GM13976 (cell line): ENCODE measurements around the gene PLOD2.

ENCODE experiments used
- DNase-seq: peaks from one replicate; pipeline ENCODE4 v3.0.0; 2012; ENCODE audit warnings: low spot score
- in situ Hi-C: fragments of 300-500 bp; cut with MboI; formaldehyde crosslinking; loops from one replicate; pipeline ENCODE4 v1.12.0; 2022; ENCODE audit warnings: low sequenced_read_pairs, mixed read lengths, inconsistent platforms; ENCODE audit not compliant: unreplicated experiment
- TF ChIP-seq, protein P1 (sequence below): IDR thresholded peaks from 2 replicates; pipeline ENCODE4 v1.5.1; 2012; ENCODE audit warnings: borderline replicate concordance, mild to moderate bottlenecking; ENCODE audit not compliant: insufficient read depth; ENCODE audit errors: extremely low read depth, missing control alignments, control extremely low read depth

PLOD2 gene

DNA sequence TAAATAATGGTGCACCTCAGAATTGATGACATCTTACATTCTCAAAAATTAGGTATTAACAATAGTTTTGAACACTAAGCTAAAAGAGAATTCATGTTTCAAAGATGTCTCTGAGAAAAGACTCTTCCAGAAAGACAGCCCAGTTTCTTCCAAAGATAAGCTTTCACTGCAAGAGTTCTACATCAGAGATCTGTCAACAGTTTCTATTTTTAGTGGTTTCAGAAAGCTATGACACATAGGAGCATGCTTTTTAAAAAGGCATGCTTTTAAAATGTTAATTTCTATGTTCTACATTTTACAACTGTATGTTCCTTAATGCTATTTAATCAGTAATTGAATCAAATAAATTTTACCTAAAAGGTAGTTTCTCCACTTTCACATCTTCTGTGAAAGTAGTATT is 88.2 kb downstream of the PLOD2 start:
- in situ Hi-C loops: no loop called here
- TF ChIP-seq, protein P1, sequence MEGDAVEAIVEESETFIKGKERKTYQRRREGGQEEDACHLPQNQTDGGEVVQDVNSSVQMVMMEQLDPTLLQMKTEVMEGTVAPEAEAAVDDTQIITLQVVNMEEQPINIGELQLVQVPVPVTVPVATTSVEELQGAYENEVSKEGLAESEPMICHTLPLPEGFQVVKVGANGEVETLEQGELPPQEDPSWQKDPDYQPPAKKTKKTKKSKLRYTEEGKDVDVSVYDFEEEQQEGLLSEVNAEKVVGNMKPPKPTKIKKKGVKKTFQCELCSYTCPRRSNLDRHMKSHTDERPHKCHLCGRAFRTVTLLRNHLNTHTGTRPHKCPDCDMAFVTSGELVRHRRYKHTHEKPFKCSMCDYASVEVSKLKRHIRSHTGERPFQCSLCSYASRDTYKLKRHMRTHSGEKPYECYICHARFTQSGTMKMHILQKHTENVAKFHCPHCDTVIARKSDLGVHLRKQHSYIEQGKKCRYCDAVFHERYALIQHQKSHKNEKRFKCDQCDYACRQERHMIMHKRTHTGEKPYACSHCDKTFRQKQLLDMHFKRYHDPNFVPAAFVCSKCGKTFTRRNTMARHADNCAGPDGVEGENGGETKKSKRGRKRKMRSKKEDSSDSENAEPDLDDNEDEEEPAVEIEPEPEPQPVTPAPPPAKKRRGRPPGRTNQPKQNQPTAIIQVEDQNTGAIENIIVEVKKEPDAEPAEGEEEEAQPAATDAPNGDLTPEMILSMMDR: no peak
- DNase-seq: no peak

DNA sequence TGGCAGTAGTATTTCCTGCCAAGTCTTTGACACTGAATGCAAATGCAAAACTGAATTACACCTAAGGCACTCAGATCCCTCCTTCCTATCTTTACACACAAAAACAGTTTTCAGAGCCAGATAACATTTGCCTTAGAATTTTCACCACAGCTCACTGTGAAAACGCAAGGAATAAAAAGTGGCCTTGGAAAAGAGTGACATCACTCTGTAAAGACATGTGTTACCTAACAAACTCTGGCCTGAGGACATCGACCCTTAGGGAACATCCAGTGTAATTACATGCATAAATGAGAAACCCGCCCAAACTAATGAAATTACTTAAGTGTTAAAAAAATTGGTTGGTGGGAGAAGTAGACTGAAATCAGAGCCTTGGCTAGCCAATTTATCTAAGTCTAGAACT is 88.9 kb downstream of the PLOD2 start:
- TF ChIP-seq, protein P1: no peak
- in situ Hi-C loops: no loop called here
- no peak for DNase-seq

DNA sequence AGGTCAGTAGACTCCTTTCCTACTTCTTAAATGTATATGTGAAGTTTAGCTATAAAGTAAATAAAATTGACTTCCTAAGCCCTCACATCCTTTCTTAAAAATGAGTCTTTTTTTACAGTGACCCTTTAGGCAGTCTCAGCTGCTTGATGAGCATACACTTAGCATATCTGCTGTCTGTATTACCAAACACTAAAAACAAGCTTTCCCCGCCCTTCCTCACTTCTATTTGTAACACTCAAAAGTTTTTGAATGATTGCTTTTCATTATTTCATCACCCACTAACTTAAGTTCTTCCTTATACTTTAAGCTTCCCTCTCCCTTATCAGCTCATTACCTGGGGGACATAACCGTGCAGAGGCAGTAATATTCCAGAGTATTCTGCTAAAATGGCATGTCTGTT is 89.4 kb downstream of the PLOD2 start:
- in situ Hi-C loops: no loop called here
- no peak for DNase-seq
- TF ChIP-seq, protein P1: no peak

DNA sequence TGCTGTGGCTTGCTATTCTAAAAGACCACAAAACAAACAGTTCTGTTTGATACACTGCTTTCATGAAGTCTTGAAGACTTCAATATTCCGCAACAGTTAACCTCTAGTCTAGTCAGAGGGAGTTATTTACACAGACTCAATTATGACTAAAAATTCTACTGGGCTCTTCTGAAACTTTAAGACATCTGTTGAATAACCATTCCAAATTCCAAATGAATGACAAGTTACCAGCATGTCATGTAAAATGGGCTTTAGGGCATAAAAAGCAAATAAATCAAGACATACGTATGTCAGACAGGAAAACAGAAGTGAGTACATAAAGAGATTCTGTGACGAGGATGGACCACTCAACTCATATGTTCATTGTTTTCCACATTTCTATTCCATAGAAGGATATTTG is 93.9 kb downstream of the PLOD2 start:
- TF ChIP-seq, protein P1: no peak
- in situ Hi-C loops: no loop called here
- no peak for DNase-seq

DNA sequence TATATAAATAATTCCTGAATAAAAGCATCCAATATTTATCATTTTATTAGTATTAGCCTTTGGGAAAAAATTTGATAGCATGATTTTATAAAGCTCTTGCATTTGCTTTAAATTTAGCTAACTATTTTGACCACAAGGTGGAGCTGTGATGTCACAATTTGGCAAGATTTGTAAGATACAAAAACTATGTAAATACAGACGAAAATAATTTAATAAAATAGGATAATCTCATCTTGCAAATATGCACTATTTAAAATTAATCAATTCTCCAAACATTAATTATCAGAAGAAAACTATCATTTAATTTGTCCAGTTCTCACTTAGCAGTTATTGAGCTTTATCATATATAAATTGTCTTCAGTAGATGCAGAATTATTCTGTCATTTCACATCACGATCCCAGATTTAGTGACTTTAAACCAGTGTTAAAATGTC is 95.4 kb downstream of the PLOD2 start:
- TF ChIP-seq, protein P1: peak; percentile 46
- no peak for DNase-seq
- in situ Hi-C loops: no loop called here

DNA sequence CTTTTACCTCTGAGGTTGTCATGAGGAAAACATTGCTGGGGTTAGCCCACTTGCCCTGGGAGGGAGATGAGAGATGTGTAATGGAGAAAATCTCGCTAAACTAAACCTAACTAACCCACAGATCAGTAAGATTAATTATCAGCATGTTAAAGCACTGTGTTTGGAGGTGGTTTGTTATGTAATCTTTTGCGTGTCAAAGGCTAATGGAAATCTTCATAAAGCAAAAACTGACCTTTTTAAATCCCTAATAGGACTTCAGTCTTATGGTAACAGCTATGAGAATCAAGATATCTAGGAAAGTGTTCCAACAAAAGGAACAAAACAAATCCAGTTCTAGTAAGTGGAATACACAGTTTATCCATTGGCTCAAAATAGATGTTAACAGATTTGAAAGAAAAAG is 102.7 kb downstream of the PLOD2 start:
- TF ChIP-seq, protein P1: no peak
- DNase-seq: no peak
- in situ Hi-C loops: no loop called here
